Endometrial microvascular endothelial cells (primary cell): ENCODE measurements around the gene TMEM250. TPM values are rescaled to one million over a fixed set of nuclear protein-coding genes. Genes with fewer than 3 reads are reported as not detected.
"Not testable (repeated sequence)": the region's sequence is repeated elsewhere in the genome, so short reads cannot be mapped to it uniquely, and the experiment has no call there.

Source experiments
- in situ Hi-C: cut with HindIII; loops from 2 replicates; pipeline ENCODE4 v1.10.0; 2017; ENCODE audit warnings: low sequenced_read_pairs, low pct_unique_long_range_greater_than_20kb; ENCODE audit errors: inconsistent ontology term
- total RNA-seq: library from RNA; depleted of rRNA; stranded (reverse); fragments of >200 nt; gene quantifications from one replicate; pipeline ENCODE4 v1.2.3, GENCODE V29; 2015; ENCODE audit errors: inconsistent ontology term

Gene TMEM250
- total RNA-seq, 1 donor from 2014 or later = 49.3 TPM

DNA sequence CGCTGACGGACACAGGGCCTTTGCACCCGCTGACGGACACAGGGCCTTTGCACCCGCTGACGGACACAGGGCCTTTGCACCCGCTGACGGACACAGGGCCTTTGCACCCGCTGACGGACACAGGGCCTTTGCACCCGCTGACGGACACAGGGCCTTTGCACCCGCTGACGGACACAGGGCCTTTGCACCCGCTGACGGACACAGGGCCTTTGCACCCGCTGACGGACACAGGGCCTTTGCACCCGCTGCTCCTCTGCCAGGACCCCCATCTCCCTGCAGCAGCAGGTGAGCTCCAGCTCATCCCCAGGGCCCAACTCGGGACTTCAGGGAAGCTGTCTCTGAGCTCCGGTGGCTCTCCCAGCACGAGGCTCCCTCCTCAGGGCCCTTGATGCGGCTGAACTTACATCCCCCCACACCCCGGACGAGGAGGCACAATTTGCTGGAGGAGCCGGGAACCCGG lies 17.0 kb downstream of the TMEM250 start:
- in situ Hi-C loops = not testable (repeated sequence)

DNA sequence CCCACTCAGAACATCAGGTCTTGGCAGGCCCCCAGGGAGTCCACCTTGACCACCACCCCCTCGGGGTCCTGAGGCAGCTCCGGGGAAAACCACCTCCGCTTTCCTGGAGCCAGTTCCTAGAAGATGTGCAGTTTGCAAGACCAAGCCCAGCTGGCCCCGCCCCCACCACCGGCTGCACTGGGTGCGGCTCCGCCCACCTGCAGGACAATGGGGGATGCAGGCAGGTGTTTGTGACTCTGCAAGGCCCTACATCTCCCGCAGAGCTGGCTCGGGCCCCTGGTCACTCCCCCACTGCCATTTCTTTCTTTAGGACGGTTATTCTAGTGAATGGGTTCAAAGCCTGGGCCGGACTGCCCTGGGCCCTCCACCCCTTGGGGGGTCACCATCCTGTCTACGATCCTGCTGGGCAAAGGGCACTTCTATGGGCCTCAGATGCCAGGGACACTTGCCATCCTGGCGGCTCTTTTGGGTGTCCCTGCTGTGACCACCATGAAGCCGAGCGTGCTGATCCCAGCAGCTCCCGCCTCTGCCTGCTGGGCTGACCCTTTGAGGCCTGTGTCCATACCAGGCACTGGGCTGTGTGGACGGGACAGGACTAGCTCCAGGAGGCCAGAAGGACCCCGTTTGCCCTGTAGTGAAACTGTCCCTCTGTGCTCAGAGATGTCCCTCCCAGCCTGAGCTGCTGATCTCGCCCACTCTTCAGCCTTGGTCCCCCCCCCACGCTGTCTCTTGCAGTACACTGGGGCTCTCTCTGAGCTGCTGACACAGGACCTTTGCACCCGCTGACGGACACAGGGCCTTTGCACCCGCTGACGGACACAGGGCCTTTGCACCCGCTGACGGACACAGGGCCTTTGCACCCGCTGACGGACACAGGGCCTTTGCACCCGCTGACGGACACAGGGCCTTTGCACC lies 17.7 kb downstream of the TMEM250 start:
- in situ Hi-C loops = no loop called here

DNA sequence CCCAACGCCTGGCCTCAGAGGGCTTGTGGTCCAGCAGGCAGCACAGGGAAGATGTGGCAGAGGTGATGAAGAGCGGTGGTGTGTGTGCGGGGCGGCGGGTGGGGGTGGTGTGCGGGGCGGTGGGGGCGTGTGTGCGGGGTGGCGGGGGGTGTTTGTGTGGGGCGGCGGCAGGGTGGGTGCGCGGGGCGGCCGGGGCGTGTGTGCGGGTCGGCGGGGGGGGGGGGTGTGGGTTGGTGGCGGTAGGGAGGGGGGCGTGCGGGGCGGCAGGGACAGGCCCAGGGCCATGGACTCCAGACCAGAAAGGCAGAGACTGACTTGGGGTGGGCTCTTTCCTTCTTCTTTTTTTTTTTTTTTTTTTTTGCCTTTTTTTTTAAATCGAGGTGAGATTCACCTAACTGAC lies 19.1 kb downstream of the TMEM250 start:
- in situ Hi-C loops = no loop called here

DNA sequence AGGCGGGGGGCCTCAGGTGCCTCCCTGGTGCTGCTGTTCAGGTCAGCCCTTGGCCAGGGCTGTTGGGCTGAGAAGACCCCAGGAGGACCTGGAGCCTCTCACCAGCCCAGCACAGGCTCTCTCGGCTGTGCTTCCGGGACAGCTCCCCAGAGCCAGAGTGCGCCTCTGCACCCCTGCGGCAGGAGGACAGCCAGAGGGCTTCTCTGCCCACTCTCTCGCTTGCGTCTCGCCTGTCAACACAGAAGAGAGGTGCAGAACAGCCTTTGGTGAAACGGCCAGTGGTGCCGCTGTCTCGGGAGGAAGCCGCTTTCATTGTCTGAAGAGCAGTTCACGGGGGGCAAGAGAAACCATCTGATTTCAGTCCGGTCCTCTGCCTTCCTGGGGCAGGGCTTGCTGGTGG lies 19.8 kb downstream of the TMEM250 start:
- in situ Hi-C loops = no loop called here

DNA sequence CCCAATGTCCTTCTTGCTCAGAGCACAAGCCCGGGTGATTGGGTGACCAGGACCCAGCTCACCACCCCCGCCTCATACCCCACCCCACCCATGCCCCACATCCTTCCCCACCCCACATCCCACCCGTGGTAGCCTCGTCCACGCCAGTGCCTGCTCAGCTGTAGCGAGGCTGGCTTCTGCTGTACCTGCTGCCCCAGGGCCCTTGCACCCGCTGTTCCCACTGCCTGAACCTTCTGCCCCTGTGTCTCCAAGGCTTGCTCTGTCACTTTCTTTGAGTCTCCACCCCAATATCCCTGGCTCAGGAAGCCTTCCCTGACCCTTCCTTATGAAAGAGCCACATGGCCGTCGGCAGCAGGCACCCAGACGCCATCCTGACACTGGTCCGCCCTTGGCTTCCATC lies 20.5 kb downstream of the TMEM250 start:
- in situ Hi-C loops = no loop called here

DNA sequence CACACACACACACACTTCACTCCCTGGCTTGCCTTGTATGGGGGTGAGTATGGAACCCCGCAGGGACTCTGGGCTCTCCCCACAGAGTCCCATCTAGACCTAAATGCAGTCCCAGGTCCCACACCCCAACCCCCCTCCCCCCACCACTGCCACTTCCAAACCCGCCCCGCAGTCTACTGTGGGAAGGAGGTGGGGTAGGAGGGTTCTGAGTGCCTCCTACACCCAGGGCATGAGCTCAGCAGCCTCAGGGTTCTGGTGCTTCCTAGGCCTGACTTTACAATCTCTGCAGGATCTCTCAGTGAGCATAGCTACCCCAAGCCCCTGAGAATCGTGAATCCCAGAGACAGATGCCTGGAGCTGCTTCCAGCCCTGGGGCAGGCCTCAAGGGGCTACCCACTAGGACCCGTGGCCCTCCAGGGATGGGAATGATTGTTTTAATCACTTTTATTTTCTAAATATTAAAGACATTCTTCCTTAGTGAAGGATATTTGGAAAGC lies 22.1 kb downstream of the TMEM250 start:
- in situ Hi-C loops = no loop called here

DNA sequence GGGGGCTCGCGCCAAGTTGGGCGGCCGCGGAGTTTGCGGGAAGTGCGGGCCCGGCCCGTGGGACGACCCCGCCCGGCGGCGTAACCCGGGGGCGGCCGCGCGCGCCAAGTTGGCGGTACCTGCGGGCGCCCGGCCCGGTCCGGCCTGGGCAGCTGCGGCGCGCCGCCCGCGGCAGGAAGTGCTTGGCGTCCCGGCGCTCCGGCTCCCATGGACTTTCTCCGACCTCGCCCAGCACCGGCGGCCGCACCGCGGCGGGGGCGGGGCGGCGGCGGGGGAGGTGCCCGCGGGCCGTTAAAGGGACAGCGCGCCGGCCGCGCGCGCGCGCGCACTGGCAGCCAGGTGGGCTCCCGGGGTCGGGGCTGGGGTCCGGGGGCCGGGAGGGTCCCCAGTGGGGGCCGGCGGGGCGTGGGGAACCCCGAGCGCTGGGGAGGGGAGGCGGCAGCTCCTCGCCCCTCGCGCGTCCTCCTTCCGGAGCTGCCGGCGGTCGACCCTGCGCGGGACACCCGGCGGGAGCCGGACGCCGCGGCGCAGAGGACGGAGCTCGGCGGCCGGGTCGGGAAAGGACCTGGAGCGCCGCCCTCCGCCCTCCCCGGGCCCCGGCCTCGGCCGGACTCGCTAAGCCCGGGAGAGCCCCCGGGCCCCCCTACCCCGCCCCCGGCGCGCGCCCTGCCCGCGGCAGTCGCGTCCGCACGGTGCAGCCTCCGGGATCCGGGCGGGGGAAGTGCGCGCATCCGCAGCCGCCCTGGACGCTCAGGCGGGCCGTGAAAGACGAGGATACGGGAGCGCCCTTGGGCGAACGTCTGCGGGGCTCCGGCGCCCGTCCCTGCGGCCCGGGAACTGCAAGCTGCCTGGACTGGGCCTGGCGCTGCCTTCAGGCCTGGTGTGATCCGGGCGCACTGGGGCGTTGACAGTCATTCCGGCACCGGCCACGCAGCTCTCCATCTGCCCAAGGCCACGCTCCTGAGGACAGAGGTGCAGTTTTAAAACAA lies 23.3 kb downstream of the TMEM250 start, which contains the start of gene NACC2:
TSS of gene NACC2 (minus strand) at position 220 of the 989 bp plus-strand sequence. CDS start 44,768 bp downstream, outside the sequence.
- in situ Hi-C loops = no loop called here

DNA sequence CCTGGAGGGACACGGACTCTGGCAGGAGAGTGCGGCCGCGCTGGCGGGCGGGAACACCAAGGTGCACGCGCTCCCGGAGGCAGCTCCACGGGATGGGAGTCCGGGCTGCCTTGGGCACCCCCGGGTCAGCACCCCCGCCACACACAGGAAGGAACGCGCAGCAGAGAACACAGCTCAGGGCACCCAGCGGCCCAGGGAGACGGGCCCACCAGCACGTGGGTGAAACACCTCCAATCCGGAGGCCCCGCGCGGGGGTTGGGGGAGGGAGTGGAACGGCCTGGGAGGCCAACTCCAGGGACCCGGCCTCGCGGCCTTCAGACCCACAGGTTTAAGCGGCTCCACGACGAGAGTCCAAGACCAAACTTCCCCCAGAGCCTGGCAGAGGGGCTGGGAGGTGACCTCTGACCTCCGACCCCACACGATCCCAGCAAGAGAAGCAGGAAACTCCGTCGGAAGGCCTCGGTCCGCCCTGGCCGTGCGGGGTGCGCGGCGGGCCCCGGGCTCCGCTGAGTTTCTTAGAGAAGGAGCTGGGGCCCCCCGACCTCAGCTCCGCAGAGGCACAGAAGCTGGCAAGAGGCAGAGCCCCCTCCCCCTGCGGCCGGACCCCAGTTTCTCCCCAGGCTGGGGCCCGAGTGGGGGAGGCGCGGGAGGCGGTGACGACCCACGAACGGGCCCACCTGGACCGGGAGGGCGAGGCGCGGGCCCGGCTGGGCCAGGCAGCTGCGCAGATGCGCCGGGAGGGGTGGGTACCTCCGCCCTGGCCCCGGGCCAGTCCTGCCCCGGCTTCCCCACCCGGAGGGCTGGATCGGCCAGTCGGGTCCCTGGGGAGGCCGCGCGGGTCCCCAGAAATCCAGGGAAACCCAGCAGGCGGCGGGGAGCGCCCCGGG lies 24.4 kb downstream of the TMEM250 start:
- in situ Hi-C loops = no loop called here

DNA sequence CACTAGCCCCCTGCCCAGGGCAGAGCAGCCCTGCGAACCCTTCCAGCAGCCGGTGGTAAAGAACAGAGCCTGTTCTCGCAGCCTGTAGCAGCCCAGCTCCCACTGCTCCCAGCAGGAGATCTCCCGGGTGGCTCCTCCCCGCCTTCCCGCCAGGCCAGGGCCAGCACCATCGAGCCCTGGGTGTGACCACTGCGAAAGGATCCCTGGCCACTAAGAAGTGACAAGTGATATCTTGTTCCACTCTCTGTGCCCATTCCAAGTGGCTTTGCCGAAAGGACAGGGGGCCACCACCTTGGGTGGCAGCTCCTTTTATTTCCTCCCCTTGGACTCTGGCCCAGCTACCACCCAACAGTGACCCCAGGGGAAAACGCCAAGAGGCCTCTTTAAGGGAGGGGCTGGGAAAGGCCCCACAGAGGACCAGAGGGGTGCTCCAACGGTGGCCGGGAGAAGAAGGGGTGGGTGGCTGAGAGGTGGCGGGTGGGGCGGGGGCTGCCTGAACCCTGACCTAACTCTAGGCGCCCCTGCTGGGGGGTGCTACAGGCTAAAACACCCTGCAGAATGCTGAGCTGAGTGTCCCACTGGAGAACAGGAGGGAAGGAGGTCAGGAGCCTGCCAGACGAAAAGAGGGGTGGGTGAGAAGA lies 25.2 kb downstream of the TMEM250 start:
- in situ Hi-C loops = no loop called here

DNA sequence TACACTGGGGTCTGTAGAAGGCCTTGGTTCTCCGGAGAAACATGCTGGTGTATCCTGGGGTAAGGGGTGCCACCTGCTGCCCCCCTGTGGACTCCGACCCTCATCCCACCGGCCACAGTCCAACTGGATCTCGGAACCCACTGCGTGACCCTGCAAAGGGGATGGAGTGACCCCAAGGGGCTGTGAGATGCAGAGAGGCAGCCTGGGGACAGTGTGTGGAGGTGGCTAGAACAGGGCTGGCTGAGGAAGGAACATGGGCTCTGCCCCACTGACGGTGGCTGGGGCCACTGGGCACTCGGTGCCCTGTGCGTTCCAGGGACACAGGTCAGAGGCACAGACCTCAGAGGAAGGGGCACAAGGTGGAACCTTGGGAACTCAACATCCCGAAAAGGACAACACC lies 25.9 kb downstream of the TMEM250 start:
- in situ Hi-C loops = no loop called here

DNA sequence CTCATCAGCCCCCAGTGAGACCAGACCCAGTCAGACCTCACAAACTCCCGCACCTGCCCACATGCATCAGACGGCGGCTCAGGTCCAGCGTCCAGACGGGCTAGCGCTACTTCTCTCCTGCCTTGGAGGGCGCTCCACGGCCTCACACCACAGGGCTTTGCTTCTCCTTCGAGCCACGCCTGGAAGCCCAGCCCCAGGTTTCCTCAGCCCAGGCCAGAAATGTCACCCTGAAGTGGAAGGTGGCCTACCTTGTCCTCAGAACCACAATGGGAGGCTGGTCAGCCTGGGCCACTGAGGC lies 26.4 kb downstream of the TMEM250 start:
- in situ Hi-C loops = no loop called here

DNA sequence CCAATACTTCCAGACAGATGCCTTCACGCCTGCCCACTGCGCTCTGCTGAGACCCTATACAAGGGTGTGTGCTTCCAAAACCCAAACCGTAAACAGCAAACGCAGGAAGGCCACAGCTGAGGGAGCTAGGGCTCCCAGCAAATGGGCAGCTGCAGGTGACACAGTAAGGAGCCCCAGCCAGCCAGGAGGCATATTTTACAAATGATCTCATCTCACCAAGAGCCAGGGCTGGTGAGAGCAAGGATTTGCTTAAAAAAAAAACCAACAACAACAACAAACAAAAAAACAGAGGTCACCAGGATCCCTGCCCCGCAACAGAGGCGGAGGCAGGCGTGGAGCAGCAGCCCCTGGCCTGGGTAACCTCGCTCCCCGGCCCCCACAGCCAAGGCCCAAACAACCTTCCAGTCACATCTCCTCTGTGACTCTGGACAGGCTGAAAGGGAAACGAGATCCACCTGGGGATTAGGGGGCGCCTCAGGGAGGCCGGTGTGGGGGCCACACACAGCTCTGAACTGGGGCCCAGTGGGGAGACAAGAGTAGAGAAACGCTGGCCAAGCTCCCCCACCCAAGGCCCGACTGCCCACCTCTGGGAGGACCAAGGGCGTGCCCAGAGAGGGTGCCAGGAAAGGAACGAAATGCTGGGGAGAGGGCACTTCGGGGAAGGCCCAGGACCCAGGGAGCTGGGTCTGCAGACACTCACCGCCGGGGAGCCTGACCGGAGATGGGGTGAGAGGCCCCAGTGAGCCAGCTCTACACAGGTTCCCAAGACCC lies 26.9 kb downstream of the TMEM250 start:
- in situ Hi-C loops = no loop called here

DNA sequence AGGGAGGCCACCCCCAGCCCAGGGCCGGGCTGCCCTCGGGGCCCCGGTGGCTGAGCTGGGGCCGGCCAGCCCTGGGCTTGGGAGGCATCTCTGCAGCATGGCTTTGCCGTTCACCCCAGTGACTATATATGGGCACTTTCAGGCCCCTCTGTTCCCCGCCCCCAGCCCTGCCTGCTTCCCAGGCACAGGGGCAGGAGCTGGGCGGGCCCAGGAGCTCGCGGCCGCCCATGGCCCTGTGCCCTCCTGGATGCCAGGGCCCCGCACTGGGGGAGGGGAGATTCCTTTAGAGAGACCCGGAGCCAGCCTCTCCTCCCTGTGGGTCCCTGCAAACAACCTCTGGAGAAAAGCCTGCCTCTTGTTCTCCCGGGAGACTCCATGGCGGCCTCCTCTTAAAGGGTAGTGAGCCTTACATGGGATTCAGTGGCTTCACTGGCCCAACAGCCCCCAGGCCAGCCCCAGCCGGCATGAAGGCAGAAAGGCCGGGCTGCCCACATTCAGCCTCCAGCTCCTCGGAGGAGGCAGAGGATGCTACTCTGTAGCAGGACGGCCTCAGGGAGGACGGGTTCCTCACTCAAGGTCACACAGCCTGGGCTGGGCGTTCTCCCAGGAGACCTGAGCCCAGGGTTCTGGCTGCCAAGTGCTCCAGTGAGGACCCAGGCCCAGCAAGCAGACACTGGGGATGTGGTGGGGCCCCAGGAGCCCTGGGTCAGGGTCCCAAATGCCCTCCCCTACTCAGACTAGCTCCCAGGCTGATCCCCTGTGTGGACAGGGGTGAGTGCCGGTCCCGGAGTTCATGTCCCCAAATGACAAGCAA lies 27.7 kb downstream of the TMEM250 start:
- in situ Hi-C loops = no loop called here

DNA sequence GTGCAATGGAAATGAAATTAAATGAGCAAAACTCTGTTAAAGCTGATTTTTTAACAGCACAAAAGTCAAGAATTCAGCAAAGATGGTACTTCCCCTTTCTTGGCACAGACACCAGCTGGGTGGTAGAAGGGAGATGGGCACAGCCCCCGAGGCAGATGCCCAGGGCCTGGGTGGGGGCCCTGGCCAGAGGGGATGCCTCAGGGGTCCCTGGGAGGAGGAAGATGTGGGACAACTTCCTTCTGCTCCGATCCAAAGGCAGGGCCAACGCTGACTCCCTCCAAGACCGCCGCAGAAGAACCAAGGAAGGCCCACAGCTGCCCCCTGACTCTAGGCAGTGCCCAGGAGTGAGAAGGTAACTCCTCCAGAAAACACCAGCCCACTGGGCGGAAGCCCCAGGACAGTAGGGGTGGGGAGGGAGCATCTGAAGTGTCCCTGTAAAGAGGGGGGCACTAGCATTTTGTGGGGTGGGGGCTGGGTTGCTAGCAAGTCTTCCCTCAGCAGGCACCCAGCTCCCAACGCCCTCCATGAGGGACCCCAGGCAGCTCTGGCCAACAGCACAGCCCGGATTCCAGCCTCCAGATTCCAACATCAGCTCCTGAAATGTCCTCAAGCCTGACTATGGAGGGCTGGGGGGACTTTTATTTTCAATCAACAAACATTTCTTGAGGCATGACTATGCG lies 28.5 kb downstream of the TMEM250 start:
- in situ Hi-C loops = no loop called here

DNA sequence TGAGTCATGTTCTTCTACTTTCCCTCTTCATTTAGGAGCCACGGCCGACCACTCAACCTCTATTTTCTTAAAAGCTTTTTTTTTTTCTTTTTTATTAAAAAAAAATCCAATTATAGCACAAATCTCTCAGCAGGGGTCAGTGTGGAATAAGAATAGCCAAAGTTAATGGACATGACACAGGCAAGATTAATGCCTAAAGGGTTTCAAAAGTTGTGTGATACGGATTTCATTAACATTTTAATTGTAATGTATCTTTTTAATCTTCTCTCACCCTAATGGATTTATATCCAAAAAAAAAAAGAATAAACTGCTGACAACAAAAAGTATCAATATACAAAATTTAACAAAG lies 29.0 kb downstream of the TMEM250 start:
- in situ Hi-C loops = no loop called here
